HCT116 (cell line): ENCODE results near the gene CREB3L1. TPM values are rescaled to one million over a fixed set of nuclear protein-coding genes. Genes with fewer than 3 reads are reported as not detected.

Source experiments
- ATAC-seq: fragments of 200-7000 bp; cut with Tn5 transposase; 2 replicates; pipeline ENCODE4 v1.9.1; 2020; ENCODE audit warnings: mild to moderate bottlenecking, moderate library complexity
- BruUV-seq: library from RNA; stranded (reverse); fragments of 400-500 nt; replicated peaks from 2 replicates; lab custom pipeline; 2021; lab: Mats Ljungman, UMichigan
- CTCF ChIA-PET: fragments of 300-600 bp; sonication (Branson Sonifier 250); formaldehyde crosslinking; loops from one replicate; lab custom pipeline; 2021; ENCODE audit warnings: antibody characterized with exemption; lab: Charles Lee
- POLR2A ChIA-PET: fragments of 300-600, 350-600 bp; sonication (Branson Sonifier 250); formaldehyde crosslinking; loops from one replicate; lab custom pipeline; 2021; ENCODE audit warnings: antibody characterized with exemption; lab: Charles Lee
- RAD21 ChIA-PET, 2 experiments: fragments of 300-600 bp; sonication (Branson Sonifier 250); formaldehyde crosslinking; loops; one replicate each; lab custom pipeline; 2023; ENCODE audit warnings: low total read pairs in 2 of 2; ENCODE audit not compliant: uncharacterized antibody in 2 of 2, unreplicated experiment in 2 of 2, low non-redundant PET in 1 of 2; lab: Charles Lee
- DNase-seq: peaks from one replicate; pipeline ENCODE4 v3.0.0-alpha.2; 2010; ENCODE audit warnings: low read depth, low spot score
- H2AFZ ChIP-seq: fragments of 200-600 bp; shearing (Covaris generic), sonication (generic); 2 replicates; pipeline ENCODE4 v1.6.1; 2017; ENCODE audit warnings: low read depth, mixed run types, mixed read lengths, antibody characterized with exemption, low read length; ENCODE audit not compliant: poor library complexity, severe bottlenecking
- H3K27ac ChIP-seq: 2 replicates; pipeline ENCODE4 v1.5.1; 2012; ENCODE audit warnings: low read depth, low read length
- H3K27me3 ChIP-seq: fragments of 200-600 bp; sonication (generic); 2 replicates; pipeline ENCODE4 v1.6.1; 2016; ENCODE audit warnings: mixed run types, low read length, mixed read lengths; ENCODE audit not compliant: insufficient read depth
- H3K36me3 ChIP-seq, 2 experiments: fragments of 200-500 bp in 1 of 2; fragments of 200-600 bp in 1 of 2; sonication (Bioruptor generic) in 1 of 2; sonication (generic) in 1 of 2; 2 replicates each; pipeline versions ENCODE4 v1.5.1 to v1.6.1; 2014 to 2016; ENCODE audit warnings: low read length in 2 of 2, inconsistent platforms in 1 of 2, mixed read lengths in 1 of 2, mixed run types in 1 of 2; ENCODE audit not compliant: insufficient read depth in 2 of 2, control insufficient read depth in 1 of 2
- H3K4me1 ChIP-seq, 2 experiments: fragments of 200-600 bp in 1 of 2; sonication (generic) in 1 of 2; 2 replicates each; pipeline versions ENCODE4 v1.5.1 to v1.6.1; 2012 to 2017; ENCODE audit warnings: low read length in 2 of 2, inconsistent platforms in 1 of 2, mild to moderate bottlenecking in 1 of 2, mixed read lengths in 1 of 2, mixed run types in 1 of 2, moderate library complexity in 1 of 2; ENCODE audit not compliant: insufficient read depth in 2 of 2, control insufficient read depth in 1 of 2
- H3K4me2 ChIP-seq: fragments of 200-600 bp; sonication (generic); 2 replicates; pipeline ENCODE4 v1.6.1; 2017; ENCODE audit warnings: mixed run types, low read length, mixed read lengths
- H3K4me3 ChIP-seq, 2 experiments: fragments of 200-600 bp in 1 of 2; sonication (generic) in 1 of 2; replicated peaks in 1 of 2; 2 replicates each; pipeline ENCODE4 v1.5.1; 2011 to 2016; ENCODE audit warnings: low read length in 2 of 2, control low read depth in 1 of 2, low read depth in 1 of 2, mild to moderate bottlenecking in 1 of 2, mixed read lengths in 1 of 2, mixed run types in 1 of 2
- H3K79me2 ChIP-seq: fragments of 200-600 bp; sonication (generic); 2 replicates; pipeline ENCODE4 v1.6.1; 2017; ENCODE audit warnings: mild to moderate bottlenecking, mixed run types, low read length, moderate library complexity, mixed read lengths; ENCODE audit not compliant: insufficient read depth
- H3K9ac ChIP-seq: fragments of 200-600 bp; sonication (generic); 2 replicates; pipeline ENCODE4 v1.6.1; 2016; ENCODE audit warnings: low read length, mixed read lengths
- H3K9me2 ChIP-seq: fragments of 200-600 bp; sonication (generic), shearing (Covaris generic); 2 replicates; pipeline ENCODE4 v1.6.1; 2017; ENCODE audit warnings: mixed run types, mild to moderate bottlenecking, moderate library complexity; ENCODE audit not compliant: insufficient read depth
- H3K9me3 ChIP-seq, 2 experiments: fragments of 200-500 bp in 1 of 2; fragments of 200-600 bp in 1 of 2; sonication (Bioruptor generic) in 1 of 2; sonication (generic) in 1 of 2; 2 replicates each; pipeline ENCODE4 v1.6.1; 2014 to 2017; ENCODE audit warnings: low read length in 2 of 2, mixed read lengths in 2 of 2, inconsistent platforms in 1 of 2, low read depth in 1 of 2, mild to moderate bottlenecking in 1 of 2, mixed run types in 1 of 2, moderate library complexity in 1 of 2; ENCODE audit not compliant: control insufficient read depth in 1 of 2, insufficient read depth in 1 of 2
- H4K20me1 ChIP-seq: fragments of 200-600 bp; sonication (generic), shearing (Covaris generic); 2 replicates; pipeline ENCODE4 v1.6.1; 2017; ENCODE audit warnings: mixed run types, mild to moderate bottlenecking, moderate library complexity; ENCODE audit not compliant: insufficient read depth
- FOSL1 ChIP-seq: IDR thresholded peaks from 2 replicates; pipeline ENCODE4 v1.6.1; 2012; ENCODE audit warnings: low read depth
- POLR2AphosphoS5 ChIP-seq: IDR thresholded peaks from 2 replicates; pipeline ENCODE4 v1.6.1; 2011; ENCODE audit warnings: mild to moderate bottlenecking, low read depth, low read length, moderate library complexity
- SP1 ChIP-seq: IDR thresholded peaks from 2 replicates; pipeline ENCODE4 v1.6.1; 2012; ENCODE audit warnings: low read depth
- ZFX ChIP-seq: fragments of 450-650 bp; IDR thresholded peaks from 2 replicates; pipeline ENCODE4 v1.6.1; 2017
- ZNF274 ChIP-seq: fragments of 200-500 bp; sonication (Bioruptor generic); IDR thresholded peaks from 2 replicates; pipeline ENCODE4 v1.6.1; 2014; ENCODE audit warnings: mild to moderate bottlenecking, low read depth, low read length, inconsistent platforms
- intact Hi-C: fragments of 100-400 bp; cut with micrococcal nuclease; formaldehyde crosslinking; loops from 2 replicates; pipeline ENCODE4 v1.10.0; 2022
- total RNA-seq: library from RNA; stranded (reverse); gene quantifications from one replicate; pipeline ENCODE4 v1.2.1, GENCODE V29; 2021; ENCODE audit not compliant: unreplicated experiment
- TF ChIP-seq, protein P1 (sequence below), 3 experiments: fragments of 200-600 bp in 1 of 3; sonication (generic) in 1 of 3; IDR thresholded peaks in 2 of 3; conservative IDR thresholded peaks in 1 of 3; 2 replicates each; pipeline ENCODE4 v1.5.1; 2012 to 2017; ENCODE audit warnings: low read depth in 2 of 3, low read length in 2 of 3, antibody characterized with exemption in 1 of 3, borderline replicate concordance in 1 of 3, control low read depth in 1 of 3, mild to moderate bottlenecking in 1 of 3, mixed read lengths in 1 of 3, mixed run types in 1 of 3, moderate library complexity in 1 of 3; ENCODE audit not compliant: insufficient read depth in 1 of 3

CREB3L1 gene
- total RNA-seq, 1 experiment from 2014 or later: 0.37 TPM

DNA sequence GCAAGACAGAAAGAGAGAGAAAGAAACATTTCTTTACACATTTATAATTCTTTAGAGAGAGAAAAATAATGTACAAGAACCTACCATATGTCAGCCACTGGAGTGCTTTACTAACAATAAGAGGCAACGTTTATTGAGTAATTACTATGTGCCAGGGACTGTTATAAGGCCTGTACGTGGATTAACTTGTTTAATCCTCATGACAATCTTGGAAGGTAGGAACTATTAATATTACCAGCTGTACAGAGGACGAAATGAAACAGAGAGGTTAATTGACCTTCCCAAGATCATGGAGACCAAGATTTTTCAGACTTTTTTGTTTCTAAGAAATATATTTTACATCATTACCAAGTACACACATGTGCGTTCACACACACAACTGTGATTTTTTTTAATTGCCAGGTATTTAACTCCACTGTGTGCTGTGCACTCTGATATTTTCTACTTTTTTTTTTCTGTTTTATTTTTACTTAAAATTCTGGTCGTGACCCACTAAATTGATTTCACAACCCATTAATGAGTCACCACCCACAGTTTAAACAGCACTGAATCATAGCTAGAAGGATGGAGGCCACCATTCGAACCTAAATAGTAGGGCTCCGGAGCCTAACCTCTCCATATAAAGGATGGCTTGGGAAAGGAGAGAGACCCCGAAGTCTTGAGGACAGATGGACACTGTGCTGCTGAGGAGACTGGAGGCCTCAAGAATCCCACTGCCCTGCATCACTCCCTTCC lies 21.4 kb downstream of the CREB3L1 start:
- no peak for DNase-seq
- ChIA-PET RAD21 (interaction anchor here in 1 of 2 experiments (0.6 kb wide), 1 partner anchor 452 kb away, joined by 3 read pairs; no protein-coding TSS in a partner anchor), CTCF (interaction anchor here (0.9 to 1.5 kb wide), 2 partner anchors 9 to 11 kb away, joined by 4 to 7 read pairs; no protein-coding TSS in a partner anchor), POLR2A (no interaction called here)
- H3K9me2 ChIP-seq: no peaks in the 10 kb centered on the region
- TF ChIP-seq, protein P1, sequence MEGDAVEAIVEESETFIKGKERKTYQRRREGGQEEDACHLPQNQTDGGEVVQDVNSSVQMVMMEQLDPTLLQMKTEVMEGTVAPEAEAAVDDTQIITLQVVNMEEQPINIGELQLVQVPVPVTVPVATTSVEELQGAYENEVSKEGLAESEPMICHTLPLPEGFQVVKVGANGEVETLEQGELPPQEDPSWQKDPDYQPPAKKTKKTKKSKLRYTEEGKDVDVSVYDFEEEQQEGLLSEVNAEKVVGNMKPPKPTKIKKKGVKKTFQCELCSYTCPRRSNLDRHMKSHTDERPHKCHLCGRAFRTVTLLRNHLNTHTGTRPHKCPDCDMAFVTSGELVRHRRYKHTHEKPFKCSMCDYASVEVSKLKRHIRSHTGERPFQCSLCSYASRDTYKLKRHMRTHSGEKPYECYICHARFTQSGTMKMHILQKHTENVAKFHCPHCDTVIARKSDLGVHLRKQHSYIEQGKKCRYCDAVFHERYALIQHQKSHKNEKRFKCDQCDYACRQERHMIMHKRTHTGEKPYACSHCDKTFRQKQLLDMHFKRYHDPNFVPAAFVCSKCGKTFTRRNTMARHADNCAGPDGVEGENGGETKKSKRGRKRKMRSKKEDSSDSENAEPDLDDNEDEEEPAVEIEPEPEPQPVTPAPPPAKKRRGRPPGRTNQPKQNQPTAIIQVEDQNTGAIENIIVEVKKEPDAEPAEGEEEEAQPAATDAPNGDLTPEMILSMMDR (IDR thresholded peaks at IDR 0.05 in 2 of 3, conservative IDR thresholded peaks at IDR 0.05 in 1 of 3; ENCODE audit: borderline replicate concordance in 1 of 3, insufficient read depth in 1 of 3, low read depth in 2 of 3, low read length in 2 of 3): no peak
- TF ChIP-seq FOSL1: peak; percentile 32; the same call in 1 of the 2 replicates
- no peak for TF ChIP-seq ZNF274
- no peak for TF ChIP-seq SP1
- TF ChIP-seq ZFX: no peak
- TF ChIP-seq POLR2AphosphoS5: no peak
- H4K20me1 ChIP-seq: no peaks in the 10 kb centered on the region
- H2AFZ ChIP-seq: no peak overlapping the region
- H3K27me3 ChIP-seq: no peaks in the 10 kb centered on the region
- peaks cover 0 to 22% of the 10 kb centered on the region in 2 experiments; a peak in 2 of 4 replicates for H3K4me1 ChIP-seq
- no TSS peak for BruUV-seq
- no peaks in the 10 kb centered on the region for H3K9me3 ChIP-seq
- H3K4me3 ChIP-seq: no peak overlapping the region
- no peaks in the 10 kb centered on the region for H3K79me2 ChIP-seq
- H3K9ac ChIP-seq: no peak overlapping the region
- H3K36me3 ChIP-seq: no peaks in the 10 kb centered on the region
- ATAC-seq: no peak
- intact Hi-C loops: no loop called here
- H3K4me2 ChIP-seq: peak overlapping the region; percentile 6; the same call in 1 of the 2 replicates
- no peak overlapping the region for H3K27ac ChIP-seq
